Loucy (cell line): Measurements from ENCODE around the gene PSD2.

Experiments
- EZH2phosphoT487 ChIP-seq: fragments of 200-600 bp; IDR thresholded peaks from 2 replicates; pipeline ENCODE4 v1.6.1; 2018; ENCODE audit warnings: antibody characterized with exemption, mild to moderate bottlenecking, moderate library complexity, borderline replicate concordance
- TF ChIP-seq, protein P1 (sequence below): fragments of 200-600 bp; sonication (generic); conservative IDR thresholded peaks from 2 replicates; pipeline ENCODE4 v1.5.1; 2014; ENCODE audit warnings: mild to moderate bottlenecking, antibody characterized with exemption, low read length

DNA sequence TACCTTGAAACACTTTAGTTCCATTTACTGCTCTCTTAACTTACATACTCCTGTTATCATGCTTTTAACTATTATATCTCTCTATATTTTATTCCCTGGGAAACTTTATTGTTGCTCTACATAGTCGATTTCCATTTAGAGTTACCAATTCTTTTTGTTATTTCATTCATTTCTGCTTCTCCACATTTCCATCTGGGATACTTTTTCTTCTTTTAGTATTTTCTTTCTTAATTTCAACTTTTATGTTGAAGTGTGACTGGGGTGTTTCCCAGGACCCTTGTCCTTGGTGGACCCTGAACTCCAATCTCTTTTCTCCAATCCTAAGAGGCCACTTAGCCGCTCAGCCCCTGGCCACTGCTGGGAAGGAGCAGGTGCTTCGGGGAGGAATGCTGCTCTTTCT is 36.0 kb downstream of the PSD2 start:
- TF ChIP-seq, protein P1, sequence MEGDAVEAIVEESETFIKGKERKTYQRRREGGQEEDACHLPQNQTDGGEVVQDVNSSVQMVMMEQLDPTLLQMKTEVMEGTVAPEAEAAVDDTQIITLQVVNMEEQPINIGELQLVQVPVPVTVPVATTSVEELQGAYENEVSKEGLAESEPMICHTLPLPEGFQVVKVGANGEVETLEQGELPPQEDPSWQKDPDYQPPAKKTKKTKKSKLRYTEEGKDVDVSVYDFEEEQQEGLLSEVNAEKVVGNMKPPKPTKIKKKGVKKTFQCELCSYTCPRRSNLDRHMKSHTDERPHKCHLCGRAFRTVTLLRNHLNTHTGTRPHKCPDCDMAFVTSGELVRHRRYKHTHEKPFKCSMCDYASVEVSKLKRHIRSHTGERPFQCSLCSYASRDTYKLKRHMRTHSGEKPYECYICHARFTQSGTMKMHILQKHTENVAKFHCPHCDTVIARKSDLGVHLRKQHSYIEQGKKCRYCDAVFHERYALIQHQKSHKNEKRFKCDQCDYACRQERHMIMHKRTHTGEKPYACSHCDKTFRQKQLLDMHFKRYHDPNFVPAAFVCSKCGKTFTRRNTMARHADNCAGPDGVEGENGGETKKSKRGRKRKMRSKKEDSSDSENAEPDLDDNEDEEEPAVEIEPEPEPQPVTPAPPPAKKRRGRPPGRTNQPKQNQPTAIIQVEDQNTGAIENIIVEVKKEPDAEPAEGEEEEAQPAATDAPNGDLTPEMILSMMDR, result no peak
- no peak for TF ChIP-seq EZH2phosphoT487
